ENCODE results near the gene KIF12.

- no peak for TF ChIP-seq CTCF (IDR thresholded peaks at IDR 0.05)
- no peak for TF ChIP-seq POLR2A (IDR thresholded peaks at IDR 0.05)
Observed at GRCh38 chr9:114100536-114100935, 1.4 kb upstream of the KIF12 start.

Data from lower leg skin (tissue), 3 donors.